ENCODE results near the gene SERPINI1. TPM values are rescaled to one million over a fixed set of nuclear protein-coding genes. Genes with fewer than 3 reads are reported as not detected.

The SERPINI1 gene
- total RNA-seq, 2 donors from 2014 or later = 6.2 to 11.0 TPM

DNA sequence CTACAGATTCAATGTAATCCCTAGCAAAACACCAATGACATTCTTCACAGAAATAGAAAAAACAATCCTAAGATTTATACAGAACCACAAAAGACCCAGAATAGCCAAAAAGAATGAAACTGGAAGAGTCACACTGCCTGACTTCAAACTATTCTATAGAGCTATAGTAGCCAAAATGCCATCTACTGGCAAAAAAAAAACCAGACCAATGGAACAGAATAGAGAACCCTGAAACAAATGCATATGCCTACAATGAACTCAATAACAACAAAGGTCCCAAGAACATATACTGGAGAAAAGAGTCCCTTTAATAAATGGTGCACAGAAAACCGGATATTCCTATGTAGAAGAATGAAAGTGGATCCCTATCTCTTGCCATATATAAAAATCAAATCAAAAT is 20.6 kb upstream of the SERPINI1 start:
- H3K36me3 ChIP-seq = peaks cover 14% of the 10 kb centered on the region
- no peaks in the 10 kb centered on the region for H3K9me3 ChIP-seq
- H3K4me3 ChIP-seq = no peak overlapping the region
- TF ChIP-seq, protein P1, sequence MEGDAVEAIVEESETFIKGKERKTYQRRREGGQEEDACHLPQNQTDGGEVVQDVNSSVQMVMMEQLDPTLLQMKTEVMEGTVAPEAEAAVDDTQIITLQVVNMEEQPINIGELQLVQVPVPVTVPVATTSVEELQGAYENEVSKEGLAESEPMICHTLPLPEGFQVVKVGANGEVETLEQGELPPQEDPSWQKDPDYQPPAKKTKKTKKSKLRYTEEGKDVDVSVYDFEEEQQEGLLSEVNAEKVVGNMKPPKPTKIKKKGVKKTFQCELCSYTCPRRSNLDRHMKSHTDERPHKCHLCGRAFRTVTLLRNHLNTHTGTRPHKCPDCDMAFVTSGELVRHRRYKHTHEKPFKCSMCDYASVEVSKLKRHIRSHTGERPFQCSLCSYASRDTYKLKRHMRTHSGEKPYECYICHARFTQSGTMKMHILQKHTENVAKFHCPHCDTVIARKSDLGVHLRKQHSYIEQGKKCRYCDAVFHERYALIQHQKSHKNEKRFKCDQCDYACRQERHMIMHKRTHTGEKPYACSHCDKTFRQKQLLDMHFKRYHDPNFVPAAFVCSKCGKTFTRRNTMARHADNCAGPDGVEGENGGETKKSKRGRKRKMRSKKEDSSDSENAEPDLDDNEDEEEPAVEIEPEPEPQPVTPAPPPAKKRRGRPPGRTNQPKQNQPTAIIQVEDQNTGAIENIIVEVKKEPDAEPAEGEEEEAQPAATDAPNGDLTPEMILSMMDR (IDR thresholded peaks at IDR 0.05) = no peak
- H3K27ac ChIP-seq = no peak overlapping the region
- no peak for DNase-seq (ENCODE audit: low spot score)
- ATAC-seq (ENCODE audit: insufficient number of reproducible peaks, low FRiP score, low read depth) = no peak
- H3K27me3 ChIP-seq (replicated peaks; ENCODE audit: insufficient read depth) = no peaks in the 10 kb centered on the region
- H3K4me1 ChIP-seq (ENCODE audit: control insufficient read depth in 1 of 2, low read depth in 2 of 2) = no peaks in the 10 kb centered on the region

- no peaks in the 10 kb centered on the region for H3K4me1 ChIP-seq (ENCODE audit: control insufficient read depth in 1 of 2, low read depth in 2 of 2)
- no peaks in the 10 kb centered on the region for H3K9me3 ChIP-seq
- H3K36me3 ChIP-seq = peaks cover 8% of the 10 kb centered on the region
- no peak for ATAC-seq (ENCODE audit: insufficient number of reproducible peaks, low FRiP score, low read depth)
- no peak overlapping the region for H3K27ac ChIP-seq
- no peak for DNase-seq (ENCODE audit: low spot score)
- TF ChIP-seq, protein P1 (IDR thresholded peaks at IDR 0.05) = no peak
- H3K4me3 ChIP-seq = no peak overlapping the region
- H3K27me3 ChIP-seq (replicated peaks; ENCODE audit: insufficient read depth) = no peaks in the 10 kb centered on the region
Observed at GRCh38 chr3:167716920-167717319, 18.6 kb upstream of the SERPINI1 start.

GRCh38 chr3:167718582-167718981 is 16.9 kb upstream of the SERPINI1 start:
- no peak for ATAC-seq (ENCODE audit: insufficient number of reproducible peaks, low FRiP score, low read depth)
- no peak for DNase-seq (ENCODE audit: low spot score)
- peaks cover 8% of the 10 kb centered on the region for H3K36me3 ChIP-seq
- TF ChIP-seq, protein P1 (IDR thresholded peaks at IDR 0.05) = no peak
- H3K27me3 ChIP-seq (replicated peaks; ENCODE audit: insufficient read depth) = no peaks in the 10 kb centered on the region
- H3K27ac ChIP-seq = no peak overlapping the region
- H3K9me3 ChIP-seq = no peaks in the 10 kb centered on the region
- H3K4me3 ChIP-seq = no peak overlapping the region
- no peaks in the 10 kb centered on the region for H3K4me1 ChIP-seq (ENCODE audit: control insufficient read depth in 1 of 2, low read depth in 2 of 2)

DNA sequence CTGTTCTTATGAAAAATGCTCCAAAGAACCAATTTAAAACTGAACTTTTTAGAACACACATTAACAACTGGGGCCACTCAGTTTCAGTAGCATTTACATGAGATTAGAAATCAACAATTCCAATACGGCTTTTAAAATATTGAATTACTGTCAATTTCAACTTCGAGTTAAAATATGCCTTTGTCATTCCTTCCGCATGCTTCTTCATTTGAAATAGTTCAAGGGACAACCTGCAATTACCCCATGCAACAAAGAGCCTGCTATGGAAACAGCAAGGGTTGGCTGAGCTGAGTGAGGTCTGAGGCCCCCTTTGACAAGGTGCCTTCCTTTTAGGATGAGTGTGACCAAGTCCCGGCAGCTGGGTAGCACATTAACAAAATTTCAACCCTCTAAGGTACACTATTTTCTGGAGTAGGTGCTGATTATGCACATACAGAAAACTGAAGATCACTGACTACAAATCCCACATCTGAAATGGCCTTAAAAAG is 12.5 kb upstream of the SERPINI1 start:
- Histone ChIP-seq H3K9me3 (no peaks in the 10 kb centered on the region), H3K27me3 (replicated peaks; ENCODE audit: insufficient read depth) (no peaks in the 10 kb centered on the region), H3K4me1 (ENCODE audit: control insufficient read depth in 1 of 2, low read depth in 2 of 2) (no peaks in the 10 kb centered on the region), H3K4me3 (no peak overlapping the region), H3K36me3 (peaks cover 8% of the 10 kb centered on the region), H3K27ac (no peak overlapping the region)
- no peak for DNase-seq (ENCODE audit: low spot score)
- ATAC-seq (ENCODE audit: insufficient number of reproducible peaks, low FRiP score, low read depth) = no peak
- TF ChIP-seq, protein P1 (IDR thresholded peaks at IDR 0.05) = no peak

DNA sequence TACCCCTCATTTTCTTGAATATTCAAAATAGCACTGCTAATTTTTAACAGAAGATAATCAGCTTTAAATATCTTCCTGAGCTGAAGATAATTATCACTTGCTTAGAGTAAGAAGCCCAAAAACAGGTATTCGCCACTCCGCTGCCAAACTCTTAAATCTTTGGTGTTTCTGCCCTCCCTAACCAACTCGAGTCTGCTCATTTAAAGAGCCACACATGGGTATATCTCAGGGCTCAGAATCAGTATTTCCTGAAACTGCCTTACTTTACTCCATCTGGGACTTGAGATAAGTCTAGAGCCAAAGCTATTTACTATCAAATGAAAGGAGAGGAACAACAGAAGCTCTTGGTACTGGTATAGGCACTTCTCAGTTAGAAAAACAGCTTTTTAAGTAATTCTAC is 11.6 kb upstream of the SERPINI1 start:
- no peak for DNase-seq (ENCODE audit: low spot score)
- no peak for ATAC-seq (ENCODE audit: insufficient number of reproducible peaks, low FRiP score, low read depth)
- TF ChIP-seq, protein P1 (IDR thresholded peaks at IDR 0.05) = no peak
- no peaks in the 10 kb centered on the region for H3K4me1 ChIP-seq (ENCODE audit: control insufficient read depth in 1 of 2, low read depth in 2 of 2)
- H3K9me3 ChIP-seq = no peaks in the 10 kb centered on the region
- no peak overlapping the region for H3K27ac ChIP-seq
- peaks cover 5% of the 10 kb centered on the region for H3K36me3 ChIP-seq
- no peaks in the 10 kb centered on the region for H3K27me3 ChIP-seq (replicated peaks; ENCODE audit: insufficient read depth)
- H3K4me3 ChIP-seq = no peak overlapping the region
